ENCODE results near the gene MOB3B.
A peak's percentile ranks its signal among the peaks of the same experiment; 100 is the strongest.

Gene MOB3B

GRCh38 chr9:27540502-27540901 is 10.9 kb upstream of the MOB3B start:
- DNase-seq (ENCODE audit: low spot score), result no peak

DNA sequence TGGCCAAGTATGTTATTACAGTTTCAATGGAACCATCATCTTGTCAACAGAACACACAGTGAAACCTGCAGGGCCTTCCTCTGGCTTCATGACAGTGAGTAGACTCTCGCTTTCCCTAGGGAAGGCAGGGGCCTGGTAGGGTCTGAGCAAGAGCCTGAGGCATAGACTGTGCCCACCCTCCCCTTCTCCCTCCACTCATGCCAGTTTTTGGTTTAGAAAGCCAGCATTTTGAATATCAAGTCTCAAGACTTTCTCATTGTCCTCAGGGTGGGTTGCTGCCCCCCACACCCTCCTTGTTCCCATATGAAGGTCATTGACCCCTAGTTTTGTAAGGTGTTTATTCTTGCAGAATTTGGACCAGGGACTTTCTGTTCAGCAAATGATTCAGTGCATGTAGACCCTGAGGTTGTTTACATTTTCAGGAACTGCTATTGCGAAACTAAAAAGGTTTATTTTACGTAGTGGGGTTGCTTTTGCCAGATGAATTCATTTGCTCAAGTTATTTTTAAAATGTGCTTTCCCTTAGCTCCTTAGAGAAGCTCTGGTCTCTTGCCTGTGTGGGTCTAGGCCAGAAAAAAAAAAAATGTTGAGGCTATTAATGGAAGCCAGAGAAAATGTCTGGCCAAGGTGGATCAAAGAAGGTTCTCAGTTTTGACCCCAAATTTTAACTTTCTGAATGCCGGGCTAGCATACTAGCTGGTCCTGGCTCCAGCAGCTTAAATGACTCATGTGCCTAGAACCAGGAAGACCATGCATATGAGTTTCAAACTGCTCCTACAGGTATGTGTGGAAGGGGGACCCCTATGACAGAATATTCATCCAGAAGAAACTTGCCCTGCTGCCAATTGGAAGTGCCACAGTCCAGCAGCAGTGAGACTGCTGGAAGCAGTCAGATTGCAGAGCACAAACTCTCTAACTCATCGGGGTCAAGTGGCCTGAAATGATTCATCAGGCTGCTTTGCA is 10.1 kb upstream of the MOB3B start:
- DNase-seq (ENCODE audit: low spot score), result no peak

GRCh38 chr9:27538647-27539046 is 9.0 kb upstream of the MOB3B start:
- no peak for DNase-seq (ENCODE audit: low spot score)

DNA sequence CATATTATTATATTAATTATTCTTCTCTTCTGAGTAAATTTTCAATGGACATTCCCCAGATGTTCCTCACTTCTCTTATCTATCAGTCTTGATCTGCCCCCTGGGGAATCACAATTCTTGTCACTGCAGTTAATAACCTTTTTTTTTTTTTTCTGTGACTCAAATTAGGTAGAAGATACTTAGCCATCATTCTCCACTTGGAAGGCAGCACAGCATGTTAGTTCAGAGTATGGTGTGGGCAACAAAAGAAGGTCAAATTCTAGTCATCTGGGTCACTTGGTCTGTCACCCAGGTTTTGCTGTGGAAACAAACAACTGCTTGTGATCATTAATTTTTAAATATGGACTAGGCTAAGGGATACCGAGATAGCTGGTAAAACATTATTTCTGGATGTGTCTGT is 8.1 kb upstream of the MOB3B start:
- no peak for DNase-seq (ENCODE audit: low spot score)

- DNase-seq (ENCODE audit: low spot score), result no peak
Observed at GRCh38 chr9:27537027-27537435, 7.4 kb upstream of the MOB3B start.

DNA sequence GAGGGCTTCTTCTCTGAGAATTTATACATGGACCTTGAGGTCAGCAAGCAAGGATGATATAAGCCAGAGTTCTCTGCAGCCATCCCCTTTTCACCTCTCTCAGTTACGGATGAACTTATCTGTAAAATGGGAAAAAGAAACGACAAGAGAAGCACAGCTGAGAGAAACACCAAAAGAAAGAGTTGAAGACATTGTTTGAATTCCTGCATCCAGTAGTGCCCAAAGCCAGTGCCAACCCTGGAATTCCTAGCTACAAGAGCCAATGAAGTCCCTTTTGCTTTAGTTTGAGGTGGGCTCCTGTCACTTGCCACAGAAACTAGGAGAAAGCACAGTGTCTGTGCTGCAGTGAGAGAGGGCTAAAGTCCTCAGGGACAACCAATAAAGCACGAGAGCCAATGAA is 6.6 kb upstream of the MOB3B start:
- no peak for DNase-seq (ENCODE audit: low spot score)

DNA sequence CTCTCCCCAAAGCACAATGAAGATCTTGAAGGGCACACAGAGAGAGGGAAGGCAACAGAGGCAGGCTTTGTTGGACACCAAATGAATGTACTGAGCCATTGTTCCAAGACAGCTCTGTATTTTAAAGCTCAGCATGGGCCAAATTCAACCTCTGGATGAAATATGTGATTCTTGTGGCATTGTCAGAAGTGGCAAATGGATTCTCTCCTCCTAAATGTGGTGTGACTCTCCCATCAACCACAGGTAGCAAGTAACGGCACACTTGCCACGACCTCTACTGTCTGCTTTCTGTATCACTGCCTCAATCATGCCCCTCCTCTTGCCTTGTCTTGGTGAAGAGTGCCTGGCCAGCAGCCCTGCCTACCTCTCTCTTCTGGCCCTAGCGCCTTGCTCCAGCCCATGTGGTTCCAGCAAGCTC is 6.1 kb upstream of the MOB3B start:
- DNase-seq (ENCODE audit: low spot score), result no peak

DNA sequence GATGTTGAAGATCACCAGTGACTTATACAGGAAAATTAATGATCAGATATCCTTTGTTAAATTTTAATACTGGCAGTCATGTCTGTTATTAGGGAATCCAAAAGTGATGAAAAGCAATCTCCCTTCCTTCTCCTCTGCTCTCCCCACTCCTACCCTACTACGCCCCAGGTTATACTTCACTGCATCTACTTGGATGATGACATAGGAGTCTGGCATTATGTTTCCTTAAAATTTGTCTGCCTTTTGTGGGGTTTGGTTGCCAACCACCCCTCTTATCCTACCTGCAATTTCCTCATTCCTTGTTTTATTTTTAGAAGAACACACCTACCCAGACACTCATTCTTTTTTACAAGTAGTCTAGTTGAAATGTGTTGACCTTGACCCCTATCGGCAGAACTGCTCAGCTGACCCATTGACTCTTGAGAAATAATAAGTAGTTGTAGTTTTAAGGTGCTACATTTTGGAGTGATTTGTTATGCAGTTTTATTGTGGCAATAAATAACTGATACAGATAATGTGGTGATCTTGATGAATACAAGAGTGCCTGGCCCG is 5.1 kb upstream of the MOB3B start:
- no peak for DNase-seq (ENCODE audit: low spot score)

DNA sequence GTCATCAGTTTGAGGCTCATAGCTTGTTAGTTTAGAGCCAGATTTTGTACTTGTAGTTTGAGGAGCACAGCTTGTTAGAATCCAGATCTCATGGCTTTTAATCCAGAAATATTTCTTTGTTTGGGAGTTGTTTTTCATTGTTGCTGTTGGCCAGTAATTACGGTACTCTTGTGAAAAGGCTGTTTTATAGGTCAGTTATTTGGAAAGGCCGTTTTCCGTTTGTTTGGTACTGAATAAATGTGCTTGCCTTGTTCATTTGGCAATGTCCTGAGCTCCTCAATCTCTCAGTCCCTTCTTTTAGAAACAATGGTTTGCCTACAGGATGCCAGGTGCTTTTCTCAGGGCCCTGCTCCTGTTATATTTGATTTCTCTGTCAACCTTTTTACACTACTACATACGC is 4.5 kb upstream of the MOB3B start:
- DNase-seq (ENCODE audit: low spot score), result no peak

GRCh38 chr9:27533311-27533710 is 3.7 kb upstream of the MOB3B start:
- no peak for DNase-seq (ENCODE audit: low spot score)

- no peak for DNase-seq (ENCODE audit: low spot score)
Observed at GRCh38 chr9:27532046-27532445, 2.4 kb upstream of the MOB3B start.

GRCh38 chr9:27530915-27531755 is 1.5 kb upstream of the MOB3B start:
- no peak for DNase-seq (ENCODE audit: low spot score)

- DNase-seq (ENCODE audit: low spot score), result peak; percentile 40
Observed at GRCh38 chr9:27528886-27529315, 713 bp downstream of the MOB3B start.

DNA sequence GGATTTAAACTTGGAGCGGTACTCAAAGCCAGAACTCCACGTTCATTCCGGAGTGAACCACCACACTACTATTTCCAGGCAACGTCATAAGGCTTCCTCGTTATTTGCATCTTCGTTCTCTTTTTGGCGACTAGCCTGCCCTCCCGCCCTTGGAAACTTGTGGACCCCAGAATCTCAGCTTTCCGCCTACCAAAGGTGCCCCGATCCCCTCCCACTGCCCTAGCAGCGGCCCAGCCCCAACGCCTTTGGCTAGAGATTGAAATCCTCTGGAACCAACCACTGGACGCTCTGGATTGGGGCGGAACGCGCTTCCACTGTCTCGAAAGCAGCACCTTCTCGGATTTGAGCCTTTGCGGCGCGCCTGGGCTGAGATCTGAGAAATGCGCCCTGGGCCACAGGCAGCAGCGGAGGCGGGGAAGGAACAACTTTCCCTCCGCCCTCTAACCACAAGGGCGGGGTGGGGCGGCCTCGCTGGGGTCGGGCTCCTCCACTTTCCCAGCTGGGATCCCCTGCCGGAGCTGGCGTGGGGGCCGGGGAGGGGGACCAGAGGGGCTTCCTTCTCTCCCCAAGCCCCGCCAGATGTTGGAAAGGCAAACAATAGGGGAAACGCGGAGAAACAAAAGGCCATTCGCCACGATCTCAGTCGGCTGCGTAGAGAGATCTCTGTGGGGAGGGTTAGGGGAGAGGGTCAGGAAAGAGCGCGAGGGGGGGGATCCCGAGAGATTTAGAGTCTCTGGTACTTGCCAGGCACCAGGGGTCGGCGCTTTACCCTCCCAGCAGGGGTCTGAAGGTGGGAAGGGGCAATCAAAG is 1.3 kb downstream of the MOB3B start:
- DNase-seq (ENCODE audit: low spot score), result peak; percentile 31

GRCh38 chr9:27527702-27528075 is 1.9 kb downstream of the MOB3B start:
- no peak for DNase-seq (ENCODE audit: low spot score)

DNA sequence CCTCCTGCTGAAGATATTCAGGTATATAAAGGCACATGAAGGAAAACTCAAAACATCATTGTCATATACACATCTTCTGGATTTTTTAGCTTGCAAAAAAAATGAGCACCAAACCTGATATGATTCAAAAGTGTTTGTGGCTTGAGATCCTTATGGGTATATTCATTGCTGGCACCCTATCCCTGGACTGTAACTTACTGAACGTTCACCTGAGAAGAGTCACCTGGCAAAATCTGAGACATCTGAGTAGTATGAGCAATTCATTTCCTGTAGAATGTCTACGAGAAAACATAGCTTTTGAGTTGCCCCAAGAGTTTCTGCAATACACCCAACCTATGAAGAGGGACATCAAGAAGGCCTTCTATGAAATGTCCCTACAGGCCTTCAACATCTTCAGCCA is 5.4 kb downstream of the MOB3B start, which contains the start of gene IFNK:
IFNK (plus strand) TSS at position 55 of the 400 bp plus-strand sequence; CDS start at position 102, 47 bp downstream.
- no peak for DNase-seq (ENCODE audit: low spot score)

- DNase-seq (ENCODE audit: low spot score), result no peak
Observed at GRCh38 chr9:27523141-27523540, 6.5 kb downstream of the MOB3B start.

DNA sequence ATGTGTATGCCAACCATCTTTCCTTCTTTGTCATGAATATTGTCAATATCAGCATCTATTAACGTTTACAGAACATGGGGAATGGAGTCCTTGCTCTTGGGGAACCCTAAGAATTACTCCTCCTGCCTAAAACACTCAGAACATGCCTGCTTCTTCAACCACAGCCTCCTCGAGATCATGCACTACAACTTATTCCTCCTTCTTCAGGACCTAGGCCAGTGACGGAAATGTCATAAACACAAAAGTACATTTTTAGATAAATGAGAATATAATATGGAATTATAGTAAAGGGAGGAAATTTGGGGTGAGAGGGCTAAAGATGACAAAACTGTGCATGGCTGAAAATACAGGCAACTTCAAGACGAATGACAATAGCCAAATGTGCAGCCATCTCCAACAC is 8.6 kb downstream of the MOB3B start:
- DNase-seq (ENCODE audit: low spot score), result no peak

GRCh38 chr9:27519466-27520465 is 9.8 kb downstream of the MOB3B start:
- DNase-seq (ENCODE audit: low spot score), result no peak

- no peak for DNase-seq (ENCODE audit: low spot score)
Observed at GRCh38 chr9:27518809-27519208, 10.8 kb downstream of the MOB3B start.
